IPS-NIHi7 (cell line): ENCODE data around the gene OMP.
"Not testable (repeated sequence)": the region's sequence is repeated elsewhere in the genome, so short reads cannot be mapped to it uniquely, and the experiment has no call there.

Source experiments
- DNase-seq: peaks from one replicate; pipeline ENCODE4 v3.0.0; 2012; ENCODE audit warnings: mixed read lengths; ENCODE audit errors: extremely low spot score

OMP gene

GRCh38 chr11:77102246-77103210 is at the start of gene OMP:
TSS of gene OMP (plus strand) at chr11:77102840. CDS start at chr11:77102840, 0 bp downstream.
- DNase-seq: no peak

GRCh38 chr11:77053217-77054015 is 49.2 kb upstream of the OMP start:
- no peak for DNase-seq

GRCh38 chr11:77054084-77054483 is 48.6 kb upstream of the OMP start:
- DNase-seq: no peak

- no peak for DNase-seq
Measured at GRCh38 chr11:77055101-77055561, 47.5 kb upstream of the OMP start.

- no peak for DNase-seq
Measured at GRCh38 chr11:77055913-77056312, 46.7 kb upstream of the OMP start.

- DNase-seq: no peak
Measured at GRCh38 chr11:77056814-77057402, 45.7 kb upstream of the OMP start.

GRCh38 chr11:77057938-77058474 is 44.6 kb upstream of the OMP start:
- DNase-seq: no peak

GRCh38 chr11:77058900-77059299 is 43.7 kb upstream of the OMP start:
- DNase-seq: no peak

GRCh38 chr11:77059806-77060205 is 42.8 kb upstream of the OMP start:
- no peak for DNase-seq

GRCh38 chr11:77060234-77060633 is 42.4 kb upstream of the OMP start:
- no peak for DNase-seq

GRCh38 chr11:77061258-77061657 is 41.4 kb upstream of the OMP start:
- DNase-seq: not testable (repeated sequence)

GRCh38 chr11:77062924-77063323 is 39.7 kb upstream of the OMP start:
- no peak for DNase-seq

GRCh38 chr11:77063407-77063806 is 39.2 kb upstream of the OMP start:
- no peak for DNase-seq

GRCh38 chr11:77063861-77064260 is 38.8 kb upstream of the OMP start:
- DNase-seq: no peak

GRCh38 chr11:77064648-77065217 is 37.9 kb upstream of the OMP start:
- DNase-seq: no peak

GRCh38 chr11:77065878-77066228 is 36.8 kb upstream of the OMP start:
- DNase-seq: no peak

GRCh38 chr11:77066229-77067042 is 36.2 kb upstream of the OMP start, which contains the start of gene CAPN5:
TSS of gene CAPN5 (plus strand) at chr11:77066971. CDS start at chr11:77084887, 17,916 bp downstream.
- peak; percentile 98 for DNase-seq

GRCh38 chr11:77067861-77068443 is 34.7 kb upstream of the OMP start:
- no peak for DNase-seq

GRCh38 chr11:77068457-77069335 is 33.9 kb upstream of the OMP start:
- DNase-seq: no peak
